ENCODE data around the gene CLCN1. TPM values are rescaled to one million over a fixed set of nuclear protein-coding genes. Genes with fewer than 3 reads are reported as not detected.
"Not testable (repeated sequence)": the region's sequence is repeated elsewhere in the genome, so short reads cannot be mapped to it uniquely, and the experiment has no call there.

The CLCN1 gene
- total and polyA plus RNA-seq, 2 donors from 2014 or later: 0.35 TPM; not detected in 1

- Histone ChIP-seq H3K9ac (ENCODE audit: low read length in 3 of 3) (no peak overlapping the region), H3K27me3 (ENCODE audit: control insufficient read depth, insufficient read depth, low read length) (no peaks in the 10 kb centered on the region), H3K9me3 (ENCODE audit: control insufficient read depth in 2 of 3, insufficient read depth in 1 of 3, low read length in 3 of 3) (no peaks in the 10 kb centered on the region), H3K27ac (ENCODE audit: low read depth in 2 of 2, low read length in 2 of 2) (no peak overlapping the region), H3K4me3 (ENCODE audit: low read length in 3 of 3) (no peak overlapping the region), H3K36me3 (ENCODE audit: control insufficient read depth in 2 of 3, insufficient read depth in 3 of 3, low read length in 3 of 3) (peaks cover 3 to 11% (median 8%) of the 10 kb centered on the region in 3 donors), H3K4me1 (ENCODE audit: control insufficient read depth in 2 of 3, insufficient read depth in 2 of 3, low read depth in 1 of 3, low read length in 3 of 3) (peaks cover 0 to 27% (median 8%) of the 10 kb centered on the region in 3 donors)
- peak in 1 of 5 donors; percentile 56 for DNase-seq
- intact Hi-C loops (cut with DNase I): no loop called here
- FAIRE-seq: no peak
- TF ChIP-seq CTCF (IDR thresholded peaks at IDR 0.05; ENCODE audit: borderline replicate concordance, extremely low read depth, insufficient read depth): no peak
Measured at GRCh38 chr7:143390104-143390772, 74.3 kb downstream of the CLCN1 start.

GRCh38 chr7:143390773-143391317 lies 74.9 kb downstream of the CLCN1 start:
- Histone ChIP-seq H3K4me1 (ENCODE audit: control insufficient read depth in 2 of 3, insufficient read depth in 2 of 3, low read depth in 1 of 3, low read length in 3 of 3) (peaks cover 0 to 27% (median 6%) of the 10 kb centered on the region in 3 donors), H3K27ac (ENCODE audit: low read depth in 2 of 2, low read length in 2 of 2) (no peak overlapping the region), H3K9ac (ENCODE audit: low read length in 3 of 3) (no peak overlapping the region), H3K36me3 (ENCODE audit: control insufficient read depth in 2 of 3, insufficient read depth in 3 of 3, low read length in 3 of 3) (peaks cover 3 to 16% (median 8%) of the 10 kb centered on the region in 3 donors), H3K9me3 (ENCODE audit: control insufficient read depth in 2 of 3, insufficient read depth in 1 of 3, low read length in 3 of 3) (no peaks in the 10 kb centered on the region), H3K4me3 (ENCODE audit: low read length in 3 of 3) (no peak overlapping the region), H3K27me3 (ENCODE audit: control insufficient read depth, insufficient read depth, low read length) (no peaks in the 10 kb centered on the region)
- no peak for TF ChIP-seq CTCF (IDR thresholded peaks at IDR 0.05; ENCODE audit: borderline replicate concordance, extremely low read depth, insufficient read depth)
- DNase-seq (peak in 1 of 5 donors; percentile 66), FAIRE-seq (no peak)
- intact Hi-C loops (cut with DNase I): no loop called here

- peak overlapping the region; percentile 79 to 83 for H3K27ac ChIP-seq (ENCODE audit: low read depth in 2 of 2, low read length in 2 of 2)
- H3K4me3 ChIP-seq (ENCODE audit: low read length in 3 of 3): no peak overlapping the region
- TF ChIP-seq CTCF (IDR thresholded peaks at IDR 0.05; ENCODE audit: borderline replicate concordance, extremely low read depth, insufficient read depth): no peak
- H3K36me3 ChIP-seq (ENCODE audit: control insufficient read depth in 2 of 3, insufficient read depth in 3 of 3, low read length in 3 of 3): peaks cover 3 to 16% (median 8%) of the 10 kb centered on the region in 3 donors
- peaks cover 0 to 24% (median 0%) of the 10 kb centered on the region in 3 donors for H3K4me1 ChIP-seq (ENCODE audit: control insufficient read depth in 2 of 3, insufficient read depth in 2 of 3, low read depth in 1 of 3, low read length in 3 of 3)
- H3K27me3 ChIP-seq (ENCODE audit: control insufficient read depth, insufficient read depth, low read length): no peaks in the 10 kb centered on the region
- intact Hi-C loops (cut with DNase I): no loop called here
- FAIRE-seq: no peak
- peak overlapping the region in 1 of 3 donors; percentile 27 for H3K9ac ChIP-seq (ENCODE audit: low read length in 3 of 3)
- peak in 2 of 5 donors; percentile 54 to 82 for DNase-seq
- no peaks in the 10 kb centered on the region for H3K9me3 ChIP-seq (ENCODE audit: control insufficient read depth in 2 of 3, insufficient read depth in 1 of 3, low read length in 3 of 3)
Measured at GRCh38 chr7:143391462-143392404, 75.8 kb downstream of the CLCN1 start.

GRCh38 chr7:143392427-143392826 lies 76.5 kb downstream of the CLCN1 start:
- Histone ChIP-seq H3K4me1 (ENCODE audit: control insufficient read depth in 2 of 3, insufficient read depth in 2 of 3, low read depth in 1 of 3, low read length in 3 of 3) (peaks cover 0 to 24% (median 0%) of the 10 kb centered on the region in 3 donors), H3K36me3 (ENCODE audit: control insufficient read depth in 2 of 3, insufficient read depth in 3 of 3, low read length in 3 of 3) (peaks cover 3 to 16% (median 8%) of the 10 kb centered on the region in 3 donors), H3K27ac (ENCODE audit: low read depth in 2 of 2, low read length in 2 of 2) (peak overlapping the region in 1 of 2 donors; percentile 79), H3K9ac (ENCODE audit: low read length in 3 of 3) (peak overlapping the region in 1 of 3 donors; percentile 27)
- peak in 1 of 5 donors; percentile 43 for DNase-seq
- H3K4me3 ChIP-seq (ENCODE audit: low read length in 3 of 3); intact Hi-C loops (cut with DNase I); FAIRE-seq; H3K9me3 ChIP-seq (ENCODE audit: control insufficient read depth in 2 of 3, insufficient read depth in 1 of 3, low read length in 3 of 3); H3K27me3 ChIP-seq (ENCODE audit: control insufficient read depth, insufficient read depth, low read length): not testable (repeated sequence)

Data from kidney (tissue), 14 donors.